Stomach smooth muscle (tissue), 2 donors: ENCODE measurements around the gene PTPRM.

Source experiments
- H3K27ac ChIP-seq: one replicate; pipeline ENCODE4 v1.7.0; 2013; ENCODE audit warnings: mild to moderate bottlenecking, low read length, inconsistent platforms
- H3K27me3 ChIP-seq, 2 donors: one replicate each; pipeline ENCODE4 v1.7.0; 2013; ENCODE audit warnings: low read length in 2 of 2; ENCODE audit not compliant: insufficient read depth in 2 of 2, control insufficient read depth in 1 of 2
- H3K36me3 ChIP-seq, 2 donors: one replicate each; pipeline ENCODE4 v1.7.0; 2013; ENCODE audit warnings: low read length in 2 of 2; ENCODE audit not compliant: control insufficient read depth in 2 of 2, insufficient read depth in 2 of 2
- H3K4me1 ChIP-seq: one replicate; pipeline ENCODE4 v1.7.0; 2013; ENCODE audit warnings: low read length; ENCODE audit not compliant: control insufficient read depth, insufficient read depth
- H3K4me3 ChIP-seq, 2 donors: one replicate each; pipeline ENCODE4 v1.7.0; 2013; ENCODE audit warnings: low read length in 2 of 2
- H3K9ac ChIP-seq, 2 donors: one replicate each; pipeline ENCODE4 v1.7.0; 2013; ENCODE audit warnings: low read length in 2 of 2, mild to moderate bottlenecking in 1 of 2
- H3K9me3 ChIP-seq, 2 donors: one replicate each; pipeline ENCODE4 v1.7.0; 2013; ENCODE audit warnings: low read length in 2 of 2; ENCODE audit not compliant: control insufficient read depth in 2 of 2
- donor health status: healthy.
- donor health status: Pancreatic carcinoma.

Gene PTPRM

GRCh38 chr18:8040021-8040420 lies 472.9 kb downstream of the PTPRM start:
- H3K9me3 ChIP-seq: no peaks in the 10 kb centered on the region
- H3K36me3 ChIP-seq: no peaks in the 10 kb centered on the region
- no peaks in the 10 kb centered on the region for H3K27me3 ChIP-seq
- H3K4me1 ChIP-seq: no peaks in the 10 kb centered on the region
- no peak overlapping the region for H3K4me3 ChIP-seq
- H3K9ac ChIP-seq: no peak overlapping the region
- H3K27ac ChIP-seq: no peak overlapping the region

GRCh38 chr18:8041526-8042111 lies 474.5 kb downstream of the PTPRM start:
- no peaks in the 10 kb centered on the region for H3K36me3 ChIP-seq
- no peak overlapping the region for H3K27ac ChIP-seq
- no peak overlapping the region for H3K9ac ChIP-seq
- H3K27me3 ChIP-seq: no peaks in the 10 kb centered on the region
- no peaks in the 10 kb centered on the region for H3K9me3 ChIP-seq
- H3K4me1 ChIP-seq: no peaks in the 10 kb centered on the region
- H3K4me3 ChIP-seq: no peak overlapping the region

- Histone ChIP-seq H3K27me3 (no peaks in the 10 kb centered on the region), H3K27ac (no peak overlapping the region), H3K9me3 (no peaks in the 10 kb centered on the region), H3K4me3 (no peak overlapping the region), H3K4me1 (no peaks in the 10 kb centered on the region), H3K36me3 (no peaks in the 10 kb centered on the region), H3K9ac (no peak overlapping the region)
Measured at GRCh38 chr18:8044004-8044403, 476.9 kb downstream of the PTPRM start.

- Histone ChIP-seq H3K9me3 (no peaks in the 10 kb centered on the region), H3K4me1 (no peaks in the 10 kb centered on the region), H3K27me3 (no peaks in the 10 kb centered on the region), H3K27ac (no peak overlapping the region), H3K9ac (no peak overlapping the region), H3K36me3 (no peaks in the 10 kb centered on the region), H3K4me3 (no peak overlapping the region)
Measured at GRCh38 chr18:8045160-8045883, 478.2 kb downstream of the PTPRM start.

GRCh38 chr18:8045884-8046281 lies 478.8 kb downstream of the PTPRM start:
- Histone ChIP-seq H3K36me3 (no peaks in the 10 kb centered on the region), H3K9ac (no peak overlapping the region), H3K4me3 (no peak overlapping the region), H3K4me1 (no peaks in the 10 kb centered on the region), H3K27me3 (no peaks in the 10 kb centered on the region), H3K27ac (no peak overlapping the region), H3K9me3 (no peaks in the 10 kb centered on the region)

GRCh38 chr18:8046441-8046840 lies 479.3 kb downstream of the PTPRM start:
- no peaks in the 10 kb centered on the region for H3K9me3 ChIP-seq
- no peak overlapping the region for H3K27ac ChIP-seq
- no peaks in the 10 kb centered on the region for H3K27me3 ChIP-seq
- no peak overlapping the region for H3K4me3 ChIP-seq
- no peak overlapping the region for H3K9ac ChIP-seq
- no peaks in the 10 kb centered on the region for H3K4me1 ChIP-seq
- no peaks in the 10 kb centered on the region for H3K36me3 ChIP-seq

GRCh38 chr18:8049147-8049546 lies 482.0 kb downstream of the PTPRM start:
- Histone ChIP-seq H3K27me3 (no peaks in the 10 kb centered on the region), H3K27ac (no peak overlapping the region), H3K9ac (no peak overlapping the region), H3K36me3 (no peaks in the 10 kb centered on the region), H3K4me3 (no peak overlapping the region), H3K4me1 (no peaks in the 10 kb centered on the region), H3K9me3 (no peaks in the 10 kb centered on the region)

GRCh38 chr18:8050616-8051329 lies 483.7 kb downstream of the PTPRM start:
- Histone ChIP-seq H3K27me3 (no peaks in the 10 kb centered on the region), H3K27ac (no peak overlapping the region), H3K9me3 (no peaks in the 10 kb centered on the region), H3K36me3 (no peaks in the 10 kb centered on the region), H3K9ac (no peak overlapping the region), H3K4me3 (no peak overlapping the region), H3K4me1 (no peaks in the 10 kb centered on the region)

GRCh38 chr18:8051453-8051852 lies 484.3 kb downstream of the PTPRM start:
- H3K4me3 ChIP-seq: no peak overlapping the region
- no peaks in the 10 kb centered on the region for H3K36me3 ChIP-seq
- H3K9ac ChIP-seq: no peak overlapping the region
- no peaks in the 10 kb centered on the region for H3K9me3 ChIP-seq
- no peak overlapping the region for H3K27ac ChIP-seq
- H3K4me1 ChIP-seq: no peaks in the 10 kb centered on the region
- H3K27me3 ChIP-seq: no peaks in the 10 kb centered on the region

- Histone ChIP-seq H3K27me3 (no peaks in the 10 kb centered on the region), H3K9me3 (no peaks in the 10 kb centered on the region), H3K4me1 (no peaks in the 10 kb centered on the region), H3K4me3 (no peak overlapping the region), H3K27ac (no peak overlapping the region), H3K36me3 (no peaks in the 10 kb centered on the region), H3K9ac (no peak overlapping the region)
Measured at GRCh38 chr18:8052237-8052701, 485.2 kb downstream of the PTPRM start.

- Histone ChIP-seq H3K4me1 (no peaks in the 10 kb centered on the region), H3K4me3 (no peak overlapping the region), H3K9me3 (no peaks in the 10 kb centered on the region), H3K27ac (no peak overlapping the region), H3K9ac (no peak overlapping the region), H3K36me3 (no peaks in the 10 kb centered on the region), H3K27me3 (no peaks in the 10 kb centered on the region)
Measured at GRCh38 chr18:8056723-8057122, 489.6 kb downstream of the PTPRM start.
